ENCODE data around the gene SCYGR1.
"Not testable (repeated sequence)": the region's sequence is repeated elsewhere in the genome, so short reads cannot be mapped to it uniquely, and the experiment has no call there.

SCYGR1 gene, protein sequence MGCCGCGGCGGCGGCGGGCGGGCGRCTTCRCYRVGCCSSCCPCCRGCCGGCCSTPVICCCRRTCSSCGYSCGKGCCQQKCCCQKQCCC

DNA sequence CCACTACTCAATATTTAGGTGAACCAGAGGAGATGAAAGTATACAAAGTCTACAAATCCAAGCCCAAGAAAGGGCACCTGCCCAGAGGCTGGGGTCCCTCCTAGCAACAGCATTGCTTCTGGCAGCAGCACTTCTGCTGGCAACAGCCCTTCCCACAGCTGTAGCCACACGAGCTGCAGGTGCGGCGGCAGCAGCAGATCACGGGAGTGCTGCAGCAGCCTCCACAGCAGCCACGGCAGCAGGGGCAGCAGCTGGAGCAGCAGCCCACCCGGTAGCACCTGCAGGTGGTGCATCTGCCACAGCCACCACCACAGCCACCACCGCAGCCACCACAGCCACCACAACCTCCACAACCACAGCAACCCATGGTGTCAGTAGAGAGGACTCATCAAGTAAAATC lies at the start of gene SCYGR1:
TSS of gene SCYGR1 (minus strand) at position 367 of the 400 bp plus-strand sequence. CDS start at position 367, 0 bp downstream.
- not testable (repeated sequence) for DNase-seq

DNA sequence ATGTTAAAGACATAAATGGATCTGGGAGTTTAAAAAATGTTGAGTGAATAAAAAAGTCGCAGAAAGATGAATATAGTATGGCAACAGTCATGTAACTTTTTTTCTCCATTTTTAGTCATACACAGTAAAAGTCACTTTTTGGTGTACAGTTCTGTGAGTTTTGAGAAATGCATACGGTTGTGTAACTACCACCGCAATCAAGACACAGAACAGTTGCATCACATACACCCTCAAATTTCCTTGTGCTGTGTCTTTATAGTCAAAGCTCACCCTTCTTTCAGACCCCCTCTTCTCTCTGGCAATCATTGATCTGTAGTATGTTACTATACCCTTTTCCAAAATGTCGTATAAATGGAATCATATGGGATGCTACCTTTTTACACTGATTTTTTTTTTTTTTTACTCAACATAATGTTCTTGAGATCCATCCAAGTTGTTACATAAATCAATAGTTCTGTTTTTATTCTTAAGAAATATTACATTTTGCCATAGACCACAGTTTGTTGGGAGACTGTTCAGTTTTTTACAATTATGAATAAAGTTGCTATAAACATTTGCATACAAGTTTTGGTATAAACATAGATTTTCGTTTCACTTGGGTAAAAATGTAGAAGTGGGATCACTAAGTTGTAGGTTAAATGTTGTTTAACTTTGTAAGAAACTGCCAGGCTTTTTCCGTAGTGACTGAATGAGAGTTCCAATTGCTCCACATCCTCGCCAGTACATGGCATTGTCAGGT lies 48.9 kb upstream of the SCYGR1 start:
- no peak for DNase-seq

- no peak for DNase-seq
These were observed 45.4 kb upstream of the SCYGR1 start for GRCh38 chr2:227433171-227433570.

DNA sequence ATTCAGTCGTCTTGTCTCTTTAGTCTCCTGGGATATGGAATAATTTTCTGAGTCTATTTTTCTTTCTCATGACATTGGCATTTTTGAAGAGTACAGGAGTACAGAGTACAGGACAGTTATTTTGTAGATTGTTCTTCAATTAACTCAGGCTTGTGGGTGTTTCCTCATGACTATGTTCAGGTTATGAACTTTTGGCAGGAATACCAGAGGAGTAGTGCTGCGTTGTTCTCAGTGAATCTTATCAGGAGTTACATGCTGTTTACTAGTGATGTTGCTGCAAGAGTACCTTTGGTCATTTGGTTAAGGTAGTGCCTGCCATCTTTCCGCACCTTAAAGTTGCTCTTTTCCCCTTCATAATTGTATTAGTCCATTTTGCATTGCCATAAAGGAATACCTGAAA lies 42.9 kb upstream of the SCYGR1 start:
- no peak for DNase-seq

DNA sequence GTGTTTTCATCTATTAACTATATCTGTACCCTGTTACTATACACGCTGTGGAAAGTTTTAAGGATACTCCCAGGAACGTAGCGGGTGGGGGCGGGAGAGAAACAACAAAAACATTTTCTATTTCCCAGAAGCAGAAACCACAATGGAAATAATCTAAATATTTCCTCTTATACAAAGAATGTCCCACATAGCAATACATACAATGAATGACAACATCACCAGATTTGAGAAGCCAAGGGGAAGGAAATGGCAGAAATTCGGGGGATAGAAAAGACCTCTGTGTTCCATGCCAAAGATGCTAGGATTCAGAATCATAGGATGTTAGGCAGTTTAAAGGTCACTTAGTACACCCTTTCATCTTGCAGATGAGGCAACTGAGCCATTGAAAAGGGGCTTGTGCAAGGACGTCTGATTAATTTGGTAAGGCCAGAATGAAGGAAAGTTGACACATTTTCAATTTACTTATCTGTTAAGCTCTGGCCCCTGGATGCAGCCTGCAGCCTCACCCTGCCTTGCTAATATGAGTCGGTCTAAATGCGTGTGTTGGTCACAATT lies 41.1 kb upstream of the SCYGR1 start:
- DNase-seq = no peak

- no peak for DNase-seq
These were observed 36.1 kb upstream of the SCYGR1 start for GRCh38 chr2:227423656-227424499.

- no peak for DNase-seq
These were observed 32.6 kb upstream of the SCYGR1 start for GRCh38 chr2:227420087-227421052.

DNA sequence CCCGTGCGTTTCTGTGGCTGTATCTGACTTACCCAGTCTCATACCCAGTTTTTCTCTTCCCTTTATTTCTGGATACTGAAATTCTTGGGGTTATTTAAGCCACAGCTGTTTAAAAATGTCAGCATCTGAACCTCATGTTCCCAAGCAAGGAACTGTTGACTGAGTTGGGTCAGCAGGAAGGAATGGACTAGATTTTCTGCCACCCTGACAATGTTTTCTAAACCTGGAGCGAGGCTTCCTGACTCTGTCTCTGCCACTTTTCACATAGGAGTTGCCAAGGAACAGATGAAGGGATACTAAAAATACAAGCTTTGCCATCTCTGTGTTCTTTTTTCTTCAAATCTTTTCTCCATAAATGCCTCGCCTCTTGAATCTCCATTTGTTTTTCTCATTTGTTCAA lies 29.0 kb upstream of the SCYGR1 start:
- DNase-seq = no peak

DNA sequence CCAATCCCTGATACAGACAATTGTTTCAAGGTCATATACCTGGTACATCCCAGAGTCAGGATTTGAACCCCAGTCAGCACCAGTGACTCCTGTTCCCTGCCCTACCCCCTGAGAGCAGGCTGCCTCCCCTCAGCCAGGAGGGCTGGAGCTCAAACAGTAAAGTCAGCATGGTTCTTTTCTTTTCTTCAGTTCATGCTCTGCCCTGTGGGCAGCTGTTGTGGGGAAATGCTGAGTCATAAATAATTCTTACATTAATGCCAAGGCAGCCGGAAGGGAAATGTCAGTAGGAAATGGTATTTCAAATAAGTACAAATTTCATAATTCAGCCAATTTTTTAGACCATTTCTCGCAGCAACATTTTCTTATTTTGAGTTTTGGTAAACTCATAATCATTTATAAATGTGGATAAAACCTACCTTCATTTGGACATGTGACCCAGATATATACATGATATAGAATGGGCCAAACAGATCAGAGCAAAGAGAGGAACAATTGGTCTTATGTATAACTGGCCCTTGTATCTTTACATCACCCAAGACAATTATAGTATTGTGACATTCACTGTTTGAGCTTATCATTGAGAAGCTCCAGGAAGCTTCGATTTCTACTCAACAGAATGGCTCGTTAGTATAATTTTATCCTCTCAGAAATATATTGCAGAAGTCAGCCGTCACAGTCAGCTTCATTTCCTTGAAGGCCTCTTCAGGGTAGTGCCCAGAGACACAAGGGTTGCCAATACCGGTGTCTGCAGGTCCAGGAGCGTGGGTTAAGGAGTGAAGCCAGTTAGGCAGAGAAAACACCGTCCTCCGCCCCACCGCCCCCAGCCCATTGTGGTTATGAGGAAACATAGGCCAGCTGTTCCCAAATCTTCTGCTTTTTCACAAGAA lies 28.0 kb upstream of the SCYGR1 start:
- no peak for DNase-seq

DNA sequence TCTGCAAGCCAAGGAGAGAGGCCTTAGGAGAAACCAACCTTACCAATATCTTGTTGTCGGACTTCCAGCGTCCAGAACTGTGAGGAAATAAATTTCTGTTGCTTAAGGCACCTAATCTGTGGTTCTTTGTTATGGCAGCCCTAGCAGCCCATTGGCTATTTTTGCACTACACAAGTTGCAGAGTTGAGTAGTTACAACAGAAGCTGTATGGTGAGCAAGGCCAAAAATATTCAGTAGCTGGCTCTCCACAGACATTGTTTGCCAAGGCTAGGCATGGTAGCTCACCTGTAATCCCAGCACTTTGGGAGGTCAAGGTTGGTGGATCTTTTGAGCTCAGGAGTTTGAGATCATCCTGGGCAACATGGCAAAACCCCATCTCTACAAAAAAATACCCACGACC lies 27.1 kb upstream of the SCYGR1 start:
- no peak for DNase-seq

DNA sequence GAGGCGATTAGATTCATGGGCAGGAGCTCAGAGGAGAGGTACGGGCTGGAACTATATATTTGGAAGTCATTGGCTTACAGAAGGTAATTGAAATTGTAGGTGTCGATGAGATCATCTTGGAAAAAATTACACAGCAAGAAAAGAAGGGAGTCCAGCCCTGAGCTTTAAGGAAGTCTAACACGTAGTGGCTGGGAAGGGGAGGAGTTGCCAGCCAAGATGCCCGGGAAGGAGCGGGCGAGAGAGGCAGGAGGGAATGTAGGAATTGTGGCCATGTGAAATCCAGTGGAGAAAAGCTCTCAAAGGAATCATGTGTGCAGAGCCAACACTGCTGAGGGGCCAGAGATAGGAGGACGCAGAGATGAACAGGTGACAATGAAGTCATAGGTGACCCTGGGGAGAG lies 25.6 kb upstream of the SCYGR1 start:
- DNase-seq = no peak

DNA sequence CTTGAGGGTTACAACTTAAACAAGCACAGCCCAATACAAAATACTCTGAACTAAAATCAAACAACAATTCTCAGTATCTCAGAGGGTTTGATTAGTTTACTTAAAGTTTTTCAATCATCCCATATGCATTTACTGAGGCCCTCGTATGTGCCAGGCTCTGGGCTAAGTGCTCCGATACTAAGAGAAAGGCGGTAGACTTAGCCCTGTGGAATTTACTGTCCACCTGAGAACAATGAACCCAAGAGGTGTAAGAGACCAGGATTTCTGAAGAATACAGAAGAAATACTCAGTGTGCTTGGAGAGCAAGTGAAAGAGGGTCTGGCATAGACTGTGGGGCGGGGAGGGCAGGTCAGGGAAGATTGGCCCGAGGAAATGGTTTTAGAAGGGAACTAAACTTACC lies 25.1 kb upstream of the SCYGR1 start:
- no peak for DNase-seq

DNA sequence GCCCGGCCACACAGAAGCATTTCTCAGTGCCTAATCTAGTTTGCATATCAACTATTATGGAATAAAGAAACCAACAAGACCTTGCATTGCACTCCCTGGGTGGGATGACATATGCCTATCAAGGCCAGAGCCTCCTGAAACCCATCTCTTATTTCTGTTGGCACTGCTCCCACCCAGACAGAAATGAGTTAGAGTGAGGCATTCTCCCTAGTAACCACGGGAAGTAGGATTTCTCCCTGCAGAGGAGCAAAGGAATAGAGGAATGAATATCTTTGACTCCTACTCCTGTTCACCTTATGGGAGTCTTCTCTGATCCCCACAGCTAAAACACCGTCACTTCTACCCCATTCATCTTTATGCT lies 24.2 kb upstream of the SCYGR1 start:
- no peak for DNase-seq

DNA sequence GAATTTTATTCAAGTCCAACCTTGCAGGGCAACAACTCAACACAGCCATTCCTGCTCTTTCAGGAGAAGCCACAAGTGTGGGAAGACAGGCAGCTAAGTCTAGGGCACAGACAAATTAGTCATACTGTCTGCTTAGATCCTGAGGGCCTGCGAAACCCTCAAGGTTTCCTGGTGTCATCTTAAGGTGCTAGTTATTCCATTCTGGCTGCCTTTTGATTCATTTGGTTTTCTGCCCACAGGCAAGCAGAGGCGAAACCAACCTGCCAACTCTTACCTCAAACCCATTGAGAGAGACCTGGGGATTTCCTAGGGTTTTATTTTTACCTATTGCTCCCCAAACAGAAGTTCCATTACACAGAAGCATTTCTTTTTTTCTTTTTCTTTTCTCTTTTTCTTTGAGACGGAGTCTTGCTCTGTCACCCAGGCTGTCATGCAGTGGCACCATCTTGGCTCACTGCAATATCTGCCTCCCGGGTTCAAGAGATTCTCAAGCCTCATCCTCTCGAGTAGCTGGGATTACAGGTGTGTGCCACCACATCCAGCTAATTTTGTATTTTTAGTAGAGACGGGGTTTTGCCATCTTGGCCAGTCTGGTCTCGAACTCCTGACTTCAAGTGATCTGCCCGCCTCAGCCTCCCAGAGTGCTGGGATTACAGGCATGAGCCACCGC lies 23.7 kb upstream of the SCYGR1 start:
- peak; percentile 30 for DNase-seq

GRCh38 chr2:227410191-227410590 lies 22.4 kb upstream of the SCYGR1 start:
- no peak for DNase-seq

- no peak for DNase-seq
These were observed 19.9 kb upstream of the SCYGR1 start for GRCh38 chr2:227407591-227408151.

GRCh38 chr2:227406177-227407031 lies 18.7 kb upstream of the SCYGR1 start:
- no peak for DNase-seq

DNA sequence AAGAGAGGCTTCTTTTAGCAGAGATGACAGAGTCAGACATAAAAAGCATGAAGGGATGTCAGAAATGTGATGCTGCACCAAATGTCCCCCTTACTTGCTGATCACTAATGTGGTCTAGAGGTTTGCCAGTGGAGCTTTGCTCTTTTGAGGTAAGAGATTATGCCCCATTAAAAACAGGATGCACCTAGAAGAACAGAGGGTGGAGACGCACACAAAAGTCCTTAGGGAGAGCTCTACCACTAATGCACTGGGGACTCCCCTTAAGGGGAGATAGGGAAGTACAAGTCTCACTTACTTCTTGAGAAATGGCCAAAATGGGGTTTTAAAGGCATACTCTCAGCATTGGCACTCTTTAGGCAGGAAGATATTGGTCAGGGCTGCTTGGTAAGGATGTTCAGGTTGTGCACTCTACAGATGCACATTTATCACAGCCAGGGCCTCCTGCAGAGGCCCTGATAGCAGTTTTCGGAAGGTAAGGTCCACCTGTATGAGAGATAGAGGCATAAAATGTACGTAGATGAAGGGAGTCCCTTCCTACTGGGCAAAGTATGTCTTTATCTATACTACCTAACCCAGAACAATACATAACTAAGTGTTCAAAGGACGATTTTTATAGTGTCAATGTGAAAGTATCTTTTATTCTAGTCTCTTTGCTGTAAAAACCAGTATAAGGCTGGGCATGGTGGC lies 17.0 kb upstream of the SCYGR1 start:
- DNase-seq = no peak

GRCh38 chr2:227402959-227403358 lies 15.2 kb upstream of the SCYGR1 start:
- DNase-seq = no peak
